GM18508 (cell line): Measurements from ENCODE around the gene PDLIM4.

ENCODE experiments used
- ATAC-seq: cut with Tn5 transposase; IDR thresholded peaks from one replicate; pipeline ENCODE4 v1.9.1; 2021; ENCODE audit warnings: moderate number of reproducible peaks; ENCODE audit not compliant: insufficient read depth, unreplicated experiment

Gene PDLIM4

GRCh38 chr5:132226516-132227234 is 30.8 kb upstream of the PDLIM4 start:
- no peak for ATAC-seq

DNA sequence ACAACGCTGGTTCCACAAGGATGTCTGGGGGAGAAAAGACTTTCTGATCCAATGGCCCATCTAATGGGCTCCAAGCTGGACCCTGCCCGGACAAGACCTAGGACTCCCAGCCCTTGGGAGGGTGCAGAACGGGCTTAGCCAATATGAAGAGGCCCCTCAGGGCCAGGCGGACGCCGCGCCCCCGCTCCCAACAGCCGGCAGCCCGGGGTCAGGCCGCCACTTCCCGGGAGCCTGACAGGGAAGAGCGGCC is 30.3 kb upstream of the PDLIM4 start:
- ATAC-seq, result no peak

DNA sequence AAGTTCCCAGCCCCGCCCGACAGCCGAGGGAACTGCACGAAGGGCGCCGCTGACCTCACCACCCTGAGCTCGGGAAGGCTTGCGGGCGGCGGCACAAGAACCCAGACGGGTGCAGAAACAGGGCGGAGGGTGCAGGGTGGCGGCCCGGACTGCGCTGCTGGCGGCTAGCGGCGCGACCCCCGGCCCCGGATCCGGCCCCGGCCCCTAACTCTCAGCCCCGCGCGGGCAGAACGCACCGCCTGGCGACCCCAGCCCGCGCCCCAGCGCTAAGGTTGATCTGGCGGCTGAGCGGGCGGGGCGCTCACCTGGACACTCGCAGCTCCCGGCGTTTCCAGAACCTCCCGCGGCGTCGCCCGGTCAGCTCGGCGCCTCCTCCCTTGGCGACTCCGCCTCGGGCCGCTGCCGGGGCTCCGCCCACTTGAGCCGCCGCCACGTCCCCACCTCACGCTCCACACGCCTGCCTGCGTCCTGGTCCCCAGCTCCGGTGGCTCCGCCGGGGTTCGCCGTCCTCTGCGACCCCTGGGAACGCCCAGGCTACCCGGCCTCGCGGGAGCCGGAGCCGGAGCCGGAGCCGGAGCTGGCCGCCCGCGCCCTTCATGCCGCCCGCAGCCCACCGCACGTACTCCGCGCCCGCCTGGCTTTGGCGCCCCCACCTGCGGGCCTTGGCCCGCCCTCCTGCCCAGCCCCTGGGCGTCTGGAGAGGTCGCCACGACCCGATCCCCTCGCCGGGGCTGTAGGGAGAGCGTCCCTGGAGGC is 29.8 kb upstream of the PDLIM4 start, which contains the start of gene P4HA2:
P4HA2 (minus strand) TSS at position 369 of the 756 bp plus-strand sequence. CDS start 9,227 bp downstream, outside the sequence.
- no peak for ATAC-seq

DNA sequence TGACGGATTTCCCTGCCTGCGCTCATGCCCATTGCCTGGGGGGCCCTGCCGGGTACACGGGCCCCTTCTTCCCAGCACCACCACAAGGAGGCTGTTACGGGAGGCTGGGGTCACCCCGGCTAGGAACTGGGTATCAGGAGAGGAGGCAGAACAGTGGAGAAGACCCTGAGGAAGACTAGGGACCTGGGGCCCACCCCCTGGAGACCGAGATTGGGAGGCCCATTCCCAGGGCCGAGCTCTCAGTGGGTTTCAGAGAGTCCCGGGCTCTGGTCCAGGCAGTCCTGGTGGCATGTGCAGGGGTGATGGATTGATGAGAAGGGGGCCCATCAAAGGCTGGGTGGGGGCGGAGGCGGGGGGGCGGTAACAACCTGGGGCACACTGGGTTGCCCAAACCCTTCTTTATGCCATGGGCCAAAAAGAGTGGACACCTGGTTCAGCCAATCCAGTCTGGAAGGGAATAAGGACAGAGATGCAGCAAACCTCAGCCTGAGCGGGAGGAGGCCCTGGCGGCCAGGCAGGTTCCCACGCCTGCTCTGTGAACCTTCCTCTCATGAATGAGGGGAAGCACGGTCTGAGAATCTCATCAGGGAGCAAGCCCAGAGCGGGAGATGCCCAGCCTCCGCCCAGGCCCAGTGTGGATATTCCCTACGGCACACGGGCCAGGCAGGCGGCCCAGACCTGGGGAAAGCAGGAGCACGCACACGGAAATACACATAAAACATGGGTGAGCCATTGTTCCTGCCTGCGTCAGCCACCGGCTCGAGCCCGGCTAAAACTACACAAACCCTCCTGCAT is 29.1 kb upstream of the PDLIM4 start:
- no peak for ATAC-seq

- ATAC-seq, result no peak
Measured at GRCh38 chr5:132229236-132229635, 28.3 kb upstream of the PDLIM4 start.

- ATAC-seq, result no peak
Measured at GRCh38 chr5:132230871-132231270, 26.6 kb upstream of the PDLIM4 start.

DNA sequence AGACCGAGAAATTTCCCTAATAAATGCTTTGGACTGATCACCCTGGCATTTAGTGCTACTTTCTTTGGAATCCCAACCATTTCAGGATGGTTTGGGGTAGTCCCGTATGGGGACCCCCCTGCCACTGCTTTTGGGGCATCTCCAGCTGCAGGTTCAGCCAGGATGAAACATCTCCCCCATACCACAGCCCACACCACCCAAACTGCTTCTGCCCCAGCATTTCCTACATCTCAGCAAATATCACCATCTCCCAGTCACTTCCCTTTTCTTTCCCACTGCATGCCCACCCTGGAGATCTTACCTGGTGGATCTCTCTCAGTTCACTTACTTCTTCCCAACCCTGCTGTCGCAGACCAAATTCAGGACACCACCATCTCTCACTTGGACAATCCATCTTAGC is 25.0 kb upstream of the PDLIM4 start:
- ATAC-seq, result no peak

DNA sequence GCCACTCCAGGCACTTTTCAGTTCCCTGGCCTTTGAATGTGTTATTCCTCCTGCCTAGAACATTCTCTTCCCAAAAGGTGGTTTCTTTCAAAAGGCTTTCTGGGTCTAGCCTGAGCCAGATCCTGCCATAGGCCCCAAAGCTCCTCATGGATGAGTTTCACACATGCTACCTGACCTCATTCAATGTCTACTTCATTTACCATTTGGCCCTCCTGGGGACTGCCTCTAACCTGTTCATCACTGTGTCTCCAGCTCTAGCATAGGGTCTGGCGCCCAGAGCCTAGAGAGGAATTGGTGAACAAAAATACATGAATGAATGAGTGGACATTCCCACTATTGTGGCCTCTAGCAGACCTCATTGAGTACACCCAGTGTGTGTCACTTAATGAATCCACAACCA is 24.4 kb upstream of the PDLIM4 start:
- no peak for ATAC-seq

DNA sequence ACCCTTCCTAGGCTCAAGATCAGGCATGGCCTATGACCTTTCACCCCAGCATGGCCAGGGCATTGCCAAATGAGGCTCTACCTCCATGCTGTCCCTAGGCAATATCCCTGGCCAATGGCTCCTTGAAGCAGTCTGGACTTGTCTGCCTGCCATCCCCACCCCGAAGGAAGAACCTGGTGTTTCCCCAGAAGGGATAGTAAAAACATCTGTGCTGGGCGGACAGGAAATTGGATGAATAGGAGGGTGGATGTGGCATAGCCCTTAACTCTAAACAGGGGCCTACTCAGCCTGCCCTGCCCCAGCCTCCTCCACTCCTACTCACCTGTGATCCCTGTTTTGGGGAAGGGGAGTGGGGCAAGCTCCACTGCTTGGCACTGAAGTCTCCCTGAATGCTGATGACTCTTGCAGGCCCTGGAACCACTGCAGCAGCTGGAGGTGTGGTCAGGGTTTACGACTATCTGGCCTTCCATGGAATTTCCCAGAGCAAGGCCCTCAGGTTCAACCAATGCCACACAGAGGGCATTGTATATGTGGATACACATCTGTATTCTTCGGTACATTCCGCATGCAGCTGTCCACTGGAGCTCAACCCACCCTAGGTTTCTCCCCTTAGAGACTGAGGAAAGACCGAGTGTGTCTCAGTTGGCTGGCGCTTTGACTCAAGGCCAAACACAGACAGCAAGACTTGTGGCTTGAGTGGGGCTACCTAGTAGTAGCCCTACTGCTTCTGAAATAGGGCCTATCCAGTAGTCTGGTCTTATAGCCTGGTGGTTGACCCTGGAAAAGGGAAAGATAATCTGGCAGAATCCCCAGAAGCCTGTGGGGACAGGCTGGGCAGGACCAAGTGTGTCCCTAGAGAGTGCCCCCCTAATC is 23.4 kb upstream of the PDLIM4 start:
- no peak for ATAC-seq

DNA sequence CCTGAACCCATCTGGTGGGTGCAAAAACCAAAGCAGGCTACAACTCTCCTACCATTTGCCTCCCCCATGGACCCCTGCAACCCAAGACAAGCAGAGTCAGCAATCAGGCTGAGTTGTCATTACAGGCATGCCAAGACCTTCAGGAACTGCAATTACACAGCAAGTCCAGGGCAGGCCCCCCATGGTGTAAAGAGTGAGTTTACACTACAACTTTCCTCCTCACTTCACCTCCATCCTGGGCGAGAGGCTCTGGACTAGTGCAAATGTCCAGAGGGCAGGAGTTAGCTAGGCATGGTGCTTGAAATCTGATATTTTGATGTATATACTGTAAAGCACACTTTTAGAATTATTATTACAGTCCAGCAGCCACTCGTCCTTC is 22.8 kb upstream of the PDLIM4 start:
- no peak for ATAC-seq

GRCh38 chr5:132235340-132235739 is 22.2 kb upstream of the PDLIM4 start:
- ATAC-seq, result no peak

GRCh38 chr5:132237141-132237540 is 20.4 kb upstream of the PDLIM4 start:
- no peak for ATAC-seq

GRCh38 chr5:132237670-132238069 is 19.8 kb upstream of the PDLIM4 start:
- no peak for ATAC-seq

- ATAC-seq, result peak; percentile 81
Measured at GRCh38 chr5:132238169-132238744, 19.2 kb upstream of the PDLIM4 start.

DNA sequence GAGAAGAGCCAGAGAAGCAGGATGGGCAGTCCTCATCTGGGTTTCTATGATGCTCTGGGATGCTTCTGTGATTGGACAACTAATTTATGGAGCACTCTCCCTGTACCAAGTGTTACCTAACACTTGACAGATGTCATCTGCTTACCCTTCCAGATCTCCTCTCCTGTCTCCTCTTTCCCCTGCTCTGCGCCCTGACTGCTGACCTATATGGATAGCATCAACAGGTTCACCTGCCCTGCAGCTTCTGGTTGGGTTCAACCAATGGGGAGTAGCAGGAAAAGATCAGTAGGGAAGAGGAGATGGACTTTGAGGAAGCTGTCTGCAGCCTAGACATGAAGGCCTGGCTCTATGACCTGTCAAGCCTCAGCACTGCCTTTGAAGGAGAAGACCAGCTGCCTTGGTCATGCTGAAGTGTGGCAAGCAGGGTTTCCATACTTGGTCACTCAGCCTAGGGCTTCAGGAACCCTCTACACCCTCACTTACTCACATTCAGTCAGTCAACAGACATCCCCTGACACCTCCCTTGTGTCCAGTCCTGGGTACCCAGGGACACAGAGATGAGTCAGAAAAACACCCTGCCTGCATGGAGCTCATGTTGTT is 18.5 kb upstream of the PDLIM4 start:
- no peak for ATAC-seq

DNA sequence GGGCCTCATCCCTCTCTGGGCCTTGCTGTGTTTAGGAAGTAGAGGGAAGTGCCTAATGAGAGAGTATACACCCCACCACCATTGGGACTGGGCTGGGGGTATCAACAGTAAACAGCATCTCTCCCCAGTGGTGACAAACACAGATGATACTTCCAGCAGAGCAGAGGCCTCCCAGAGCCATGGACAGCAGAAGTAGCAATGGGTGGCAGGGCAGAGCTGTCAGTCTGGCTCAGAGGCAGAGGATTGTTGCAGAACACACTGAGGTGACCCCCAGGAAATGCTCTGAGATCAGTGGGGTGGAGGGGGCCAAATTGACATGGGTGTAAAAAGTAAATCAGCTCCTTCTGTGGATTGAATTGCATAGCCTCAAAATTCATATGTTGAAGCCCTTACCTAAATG is 17.7 kb upstream of the PDLIM4 start:
- no peak for ATAC-seq

DNA sequence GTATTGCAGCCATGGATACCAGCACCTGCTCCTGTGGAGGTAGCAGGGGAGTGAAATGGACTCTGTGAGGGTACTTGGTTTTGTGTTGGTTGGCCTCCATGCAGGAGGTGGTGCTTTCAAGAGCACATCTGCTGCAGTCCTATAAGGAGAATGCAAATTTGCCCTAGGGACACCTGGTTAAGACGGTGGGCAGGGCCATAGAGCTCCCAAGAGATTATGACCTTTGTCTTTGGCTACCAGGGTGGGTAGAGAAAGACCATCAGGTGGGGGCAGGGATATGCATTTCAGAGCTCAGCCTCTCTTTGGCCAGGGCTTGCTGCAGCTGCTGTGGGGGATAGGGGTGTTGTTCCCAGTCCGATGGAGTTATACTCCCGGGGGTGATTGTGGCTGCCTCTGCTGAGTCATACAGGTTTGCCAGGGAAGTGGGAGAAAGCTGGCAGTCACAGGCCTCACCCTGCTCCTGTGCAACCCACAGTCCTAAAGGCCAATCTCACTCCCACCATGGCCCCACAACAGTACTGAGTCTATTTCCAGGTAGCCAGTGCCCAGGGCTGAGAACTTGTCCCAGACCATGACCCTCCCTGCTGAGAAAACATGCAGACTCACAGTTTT is 14.0 kb upstream of the PDLIM4 start:
- ATAC-seq, result no peak

DNA sequence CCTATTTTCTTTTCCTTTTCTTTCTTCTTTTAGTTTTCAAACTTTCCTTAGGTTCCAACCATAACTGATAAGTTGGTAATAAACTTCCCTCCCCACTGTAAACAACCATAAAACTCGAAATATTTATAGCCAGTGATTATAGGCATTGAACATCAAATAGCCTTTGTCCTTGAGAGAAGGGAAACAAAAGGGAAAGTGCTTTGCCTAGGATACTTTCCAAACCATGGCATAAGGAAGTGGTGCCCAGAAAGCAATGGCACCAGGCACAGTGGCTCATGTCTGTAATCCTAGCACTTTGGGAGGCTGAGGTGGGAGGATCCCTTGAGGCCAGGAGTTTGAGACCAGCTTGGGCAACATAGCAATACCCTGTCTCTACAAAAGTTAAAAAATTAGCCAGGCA is 11.9 kb upstream of the PDLIM4 start:
- no peak for ATAC-seq

GRCh38 chr5:132246806-132247205 is 10.7 kb upstream of the PDLIM4 start:
- no peak for ATAC-seq
